Thoracic aorta (tissue), 2 donors: ENCODE data around the gene SPZ1. TPM values are rescaled to one million over a fixed set of nuclear protein-coding genes. Genes with fewer than 3 reads are reported as not detected.

Source experiments
- ATAC-seq: fragments of 150-250 bp; one replicate; pipeline ENCODE4 v1.8.0; 2017; ENCODE audit warnings: low read depth; ENCODE audit not compliant: insufficient number of reproducible peaks, low FRiP score
- DNase-seq: peaks from one replicate; pipeline ENCODE4 v3.0.0-alpha.2; 2020; ENCODE audit warnings: low spot score
- H3K27ac ChIP-seq, 2 donors: fragments of 200-600 bp; sonication (generic); 1 replicate in 1 of 2; 2 replicates in 1 of 2; pipeline ENCODE4 v1.5.1; 2016; ENCODE audit warnings: mild to moderate bottlenecking in 2 of 2, moderate library complexity in 2 of 2
- H3K27me3 ChIP-seq: fragments of 200-600 bp; sonication (generic); replicated peaks from 2 replicates; pipeline ENCODE4 v1.6.0; 2016; ENCODE audit warnings: mild to moderate bottlenecking; ENCODE audit not compliant: insufficient read depth
- H3K36me3 ChIP-seq: fragments of 200-600 bp; sonication (generic); one replicate; pipeline ENCODE4 v1.5.1; 2016
- H3K4me1 ChIP-seq, 2 donors: fragments of 200-600 bp; sonication (generic); 1 replicate in 1 of 2; 2 replicates in 1 of 2; pipeline versions ENCODE4 v1.5.1 to v1.6.0; 2016; ENCODE audit warnings: low read depth in 2 of 2, mild to moderate bottlenecking in 1 of 2; ENCODE audit not compliant: control insufficient read depth in 1 of 2
- H3K4me3 ChIP-seq: fragments of 200-600 bp; sonication (generic); 2 replicates; pipeline ENCODE4 v1.5.1; 2016; ENCODE audit warnings: mild to moderate bottlenecking
- H3K9me3 ChIP-seq: fragments of 200-600 bp; sonication (generic); 2 replicates; pipeline ENCODE4 v1.5.1; 2016
- total RNA-seq, 2 donors: library from RNA; depleted of rRNA; stranded (reverse); fragments of >200 nt; gene quantifications; one replicate each; pipeline versions ENCODE4 v1.1.0 to v1.2.3, GENCODE V29; 2016
- TF ChIP-seq, protein P1 (sequence below): fragments of 200-600 bp; sonication (generic); IDR thresholded peaks from one replicate; pipeline ENCODE4 v1.5.1; 2019; ENCODE audit warnings: antibody characterized with exemption

The SPZ1 gene
- total RNA-seq, 2 donors from 2014 or later: not detected

DNA sequence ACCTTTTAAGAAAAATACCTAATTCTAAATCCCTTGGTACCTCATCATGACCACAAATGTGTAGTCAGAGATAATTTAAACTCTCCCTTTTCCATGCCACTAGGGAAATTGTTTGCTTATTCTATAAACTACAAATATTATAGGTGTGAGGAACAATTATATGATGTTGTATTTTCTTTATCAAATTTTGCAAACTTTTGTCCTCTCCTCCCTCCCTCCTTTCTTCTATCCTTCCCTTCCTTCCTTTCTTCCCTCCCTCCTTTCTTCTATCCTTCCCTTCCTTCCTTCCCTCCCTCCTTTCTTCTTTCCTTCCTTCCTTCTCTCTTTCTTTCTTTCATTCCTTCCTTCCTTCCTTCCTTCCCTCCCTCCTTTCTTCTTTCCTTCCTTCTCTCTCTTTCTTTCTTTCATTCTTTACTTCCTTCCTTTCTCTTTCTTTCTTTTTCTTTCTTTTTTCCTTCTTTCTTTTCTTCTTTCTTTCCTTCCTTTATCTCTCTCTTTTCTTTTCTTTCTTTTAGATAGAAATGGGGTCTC, 41.2 kb downstream of the SPZ1 start:
- Histone ChIP-seq H3K27ac (no peak overlapping the region), H3K27me3 (no peaks in the 10 kb centered on the region), H3K36me3 (no peaks in the 10 kb centered on the region), H3K9me3 (no peaks in the 10 kb centered on the region), H3K4me1 (no peaks in the 10 kb centered on the region), H3K4me3 (no peak overlapping the region)
- TF ChIP-seq, protein P1, sequence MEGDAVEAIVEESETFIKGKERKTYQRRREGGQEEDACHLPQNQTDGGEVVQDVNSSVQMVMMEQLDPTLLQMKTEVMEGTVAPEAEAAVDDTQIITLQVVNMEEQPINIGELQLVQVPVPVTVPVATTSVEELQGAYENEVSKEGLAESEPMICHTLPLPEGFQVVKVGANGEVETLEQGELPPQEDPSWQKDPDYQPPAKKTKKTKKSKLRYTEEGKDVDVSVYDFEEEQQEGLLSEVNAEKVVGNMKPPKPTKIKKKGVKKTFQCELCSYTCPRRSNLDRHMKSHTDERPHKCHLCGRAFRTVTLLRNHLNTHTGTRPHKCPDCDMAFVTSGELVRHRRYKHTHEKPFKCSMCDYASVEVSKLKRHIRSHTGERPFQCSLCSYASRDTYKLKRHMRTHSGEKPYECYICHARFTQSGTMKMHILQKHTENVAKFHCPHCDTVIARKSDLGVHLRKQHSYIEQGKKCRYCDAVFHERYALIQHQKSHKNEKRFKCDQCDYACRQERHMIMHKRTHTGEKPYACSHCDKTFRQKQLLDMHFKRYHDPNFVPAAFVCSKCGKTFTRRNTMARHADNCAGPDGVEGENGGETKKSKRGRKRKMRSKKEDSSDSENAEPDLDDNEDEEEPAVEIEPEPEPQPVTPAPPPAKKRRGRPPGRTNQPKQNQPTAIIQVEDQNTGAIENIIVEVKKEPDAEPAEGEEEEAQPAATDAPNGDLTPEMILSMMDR: no peak
- DNase-seq: no peak
- no peak for ATAC-seq

DNA sequence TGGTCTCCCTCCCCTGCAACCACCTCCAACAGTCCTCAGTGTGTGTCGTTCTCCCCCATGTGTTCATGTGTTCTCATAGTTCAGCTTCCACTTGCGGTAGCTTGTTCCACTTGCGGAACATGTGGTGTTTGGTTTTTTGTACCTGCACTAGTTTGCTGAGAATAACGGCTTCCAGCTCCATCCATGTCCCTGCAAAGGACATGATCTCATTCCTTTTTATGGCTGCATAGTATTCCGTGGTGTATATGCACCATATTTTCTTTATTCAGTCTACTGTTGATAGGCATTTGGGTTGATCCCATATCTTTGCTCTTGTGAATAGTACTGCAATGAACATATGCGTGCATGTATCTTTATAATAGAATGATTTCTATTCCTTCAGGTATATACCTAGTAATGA, 45.1 kb downstream of the SPZ1 start:
- TF ChIP-seq, protein P1: no peak
- H3K36me3 ChIP-seq: no peaks in the 10 kb centered on the region
- H3K27me3 ChIP-seq: no peaks in the 10 kb centered on the region
- ATAC-seq (no peak), DNase-seq (no peak)
- H3K4me1 ChIP-seq: no peaks in the 10 kb centered on the region
- no peaks in the 10 kb centered on the region for H3K9me3 ChIP-seq
- H3K27ac ChIP-seq: no peak overlapping the region
- H3K4me3 ChIP-seq: no peak overlapping the region

DNA sequence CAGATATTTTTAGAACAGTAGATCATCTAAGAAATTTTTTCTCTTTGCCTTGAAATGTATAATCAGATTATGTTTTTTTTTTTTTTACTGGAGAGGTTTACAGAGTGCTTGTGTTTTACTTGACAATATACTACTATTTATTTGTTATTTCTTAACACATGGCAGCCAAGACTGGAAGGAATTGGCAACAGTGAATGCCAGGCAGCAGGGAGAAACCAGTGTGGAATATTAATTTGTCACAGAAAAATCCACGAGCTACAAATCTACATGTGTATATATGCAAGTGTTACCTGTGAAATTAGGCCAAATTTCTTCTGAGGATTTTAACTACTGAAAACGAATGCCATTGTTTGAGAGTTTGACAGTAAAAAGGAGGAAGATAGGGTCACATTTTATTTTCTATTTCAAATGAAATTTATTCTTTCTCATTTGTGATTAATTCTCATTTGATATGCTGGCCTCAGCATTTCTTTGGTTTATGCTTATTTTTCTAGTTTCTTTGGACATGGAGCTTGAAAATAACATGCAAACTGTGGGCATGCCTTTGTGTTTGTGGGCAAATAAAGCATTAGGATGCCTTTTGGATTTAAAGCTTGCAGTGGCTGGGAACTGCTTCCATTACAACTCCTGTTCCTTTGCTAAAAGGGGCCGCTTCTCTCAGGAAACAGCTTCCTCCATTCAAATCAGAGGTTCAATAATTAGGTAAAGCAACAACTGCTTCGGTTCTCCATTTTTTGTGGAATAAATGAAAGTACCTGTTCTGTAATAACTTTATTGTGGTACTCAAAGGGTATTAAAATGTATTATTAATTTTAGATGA, 49.1 kb downstream of the SPZ1 start:
- Histone ChIP-seq H3K27me3 (no peaks in the 10 kb centered on the region), H3K36me3 (no peaks in the 10 kb centered on the region), H3K27ac (no peak overlapping the region), H3K4me1 (no peaks in the 10 kb centered on the region), H3K9me3 (no peaks in the 10 kb centered on the region), H3K4me3 (no peak overlapping the region)
- no peak for DNase-seq
- TF ChIP-seq, protein P1: no peak
- no peak for ATAC-seq

DNA sequence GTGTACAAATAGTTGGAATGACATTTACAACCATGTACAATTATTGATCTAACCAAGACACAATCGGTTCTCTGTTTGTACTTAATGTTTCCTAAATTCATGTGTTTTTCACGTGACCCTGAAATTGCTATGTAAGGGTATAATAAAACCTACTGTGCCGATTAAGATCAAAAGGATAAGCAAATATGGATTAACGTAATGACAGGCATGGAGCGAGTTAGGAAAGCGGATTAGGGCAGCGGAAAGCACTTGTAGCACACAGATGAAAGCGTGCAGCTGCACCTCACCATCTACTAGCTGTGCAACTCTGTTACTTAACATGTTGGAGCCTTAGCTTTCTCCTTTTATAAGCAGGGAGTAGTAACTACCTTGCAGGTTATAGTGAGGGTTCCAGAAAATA, 49.7 kb downstream of the SPZ1 start:
- Histone ChIP-seq H3K27ac (no peak overlapping the region), H3K4me3 (no peak overlapping the region), H3K36me3 (no peaks in the 10 kb centered on the region), H3K27me3 (no peaks in the 10 kb centered on the region), H3K9me3 (no peaks in the 10 kb centered on the region), H3K4me1 (no peaks in the 10 kb centered on the region)
- TF ChIP-seq, protein P1: no peak
- no peak for ATAC-seq
- no peak for DNase-seq

DNA sequence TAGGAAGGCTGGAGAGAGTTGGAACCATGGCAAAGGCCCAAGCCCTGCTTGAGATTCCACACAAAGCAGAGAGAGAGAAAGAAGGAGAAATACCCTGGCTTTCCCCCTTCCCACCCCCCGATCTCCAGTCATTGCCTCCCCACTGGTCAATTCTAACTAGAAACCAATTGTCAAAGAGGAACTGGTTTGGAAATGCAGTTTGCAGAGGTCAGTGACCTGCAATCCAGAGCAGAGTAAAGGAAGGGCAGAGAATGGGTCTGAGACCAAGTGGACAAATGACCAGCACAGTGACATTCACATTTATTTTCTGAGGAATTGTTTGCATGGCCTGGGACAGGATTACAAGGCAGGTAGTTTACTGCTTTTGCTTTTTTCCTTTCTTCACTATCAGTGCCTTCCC, 50.6 kb downstream of the SPZ1 start:
- DNase-seq (no peak), ATAC-seq (no peak)
- no peaks in the 10 kb centered on the region for H3K9me3 ChIP-seq
- no peaks in the 10 kb centered on the region for H3K4me1 ChIP-seq
- H3K4me3 ChIP-seq: no peak overlapping the region
- H3K27me3 ChIP-seq: no peaks in the 10 kb centered on the region
- TF ChIP-seq, protein P1: no peak
- H3K27ac ChIP-seq: no peak overlapping the region
- H3K36me3 ChIP-seq: no peaks in the 10 kb centered on the region

Other genes starting within 250 kb of the SPZ1 start
- gene SERINC5, start 64.0 kb upstream of the SPZ1 start, total RNA-seq: 10 to 100 TPM; 12.8 to 13.9 TPM
- gene ZFYVE16, start 88.1 kb downstream of the SPZ1 start, total RNA-seq: 10 to 100 TPM; 29.0 to 36.8 TPM
- 1 to 10 TPM; 3.9 to 7.4 TPM for gene FAM151B, start 168.1 kb downstream of the SPZ1 start, total RNA-seq